ENCODE measurements around the gene ARHGEF4.
A peak's percentile ranks its signal among the peaks of the same experiment; 100 is the strongest.

ARHGEF4 gene

GRCh38 chr2:130826419-130826818 lies 10.3 kb upstream of the ARHGEF4 start:
- H3K4me3 ChIP-seq (ENCODE audit: insufficient read depth, low read depth, low read length) = no peak overlapping the region
- H3K27me3 ChIP-seq (ENCODE audit: control insufficient read depth, insufficient read depth, low read length, poor library complexity, severe bottlenecking) = no peaks in the 10 kb centered on the region
- H3K27ac ChIP-seq (ENCODE audit: insufficient read depth, low read depth, low read length, poor library complexity, severe bottlenecking) = no peak overlapping the region
- no peaks in the 10 kb centered on the region for H3K36me3 ChIP-seq (ENCODE audit: control insufficient read depth, insufficient read depth, low read length)
- 82 to 84% methylated on average over 12 of the region's 12 CpGs for WGBS, 2 experiments
- H3K4me1 ChIP-seq (ENCODE audit: control insufficient read depth, insufficient read depth, low read length) = peaks cover 70% of the 10 kb centered on the region
- no peaks in the 10 kb centered on the region for H3K9me3 ChIP-seq (ENCODE audit: control insufficient read depth, low read length)

- H3K4me1 ChIP-seq (ENCODE audit: control insufficient read depth, insufficient read depth, low read length) = peaks cover 70% of the 10 kb centered on the region
- H3K4me3 ChIP-seq (ENCODE audit: insufficient read depth, low read depth, low read length) = no peak overlapping the region
- H3K27ac ChIP-seq (ENCODE audit: insufficient read depth, low read depth, low read length, poor library complexity, severe bottlenecking) = peak overlapping the region; percentile 6
- H3K27me3 ChIP-seq (ENCODE audit: control insufficient read depth, insufficient read depth, low read length, poor library complexity, severe bottlenecking) = no peaks in the 10 kb centered on the region
- 36 to 40% methylated on average over 6 to 7 of the region's 7 CpGs for WGBS, 2 experiments
- H3K9me3 ChIP-seq (ENCODE audit: control insufficient read depth, low read length) = no peaks in the 10 kb centered on the region
- H3K36me3 ChIP-seq (ENCODE audit: control insufficient read depth, insufficient read depth, low read length) = no peaks in the 10 kb centered on the region
Observed at GRCh38 chr2:130826821-130827501, 9.8 kb upstream of the ARHGEF4 start.

- Histone ChIP-seq H3K36me3 (ENCODE audit: control insufficient read depth, insufficient read depth, low read length) (no peaks in the 10 kb centered on the region), H3K9me3 (ENCODE audit: control insufficient read depth, low read length) (no peaks in the 10 kb centered on the region), H3K4me3 (ENCODE audit: insufficient read depth, low read depth, low read length) (no peak overlapping the region), H3K27me3 (ENCODE audit: control insufficient read depth, insufficient read depth, low read length, poor library complexity, severe bottlenecking) (no peaks in the 10 kb centered on the region), H3K27ac (ENCODE audit: insufficient read depth, low read depth, low read length, poor library complexity, severe bottlenecking) (peak overlapping the region; percentile 6), H3K4me1 (ENCODE audit: control insufficient read depth, insufficient read depth, low read length) (peaks cover 66% of the 10 kb centered on the region)
- 30 to 34% methylated on average over 15 of the region's 15 CpGs for WGBS, 2 experiments
Observed at GRCh38 chr2:130827502-130828251, 9.0 kb upstream of the ARHGEF4 start.

- Histone ChIP-seq H3K36me3 (ENCODE audit: control insufficient read depth, insufficient read depth, low read length) (no peaks in the 10 kb centered on the region), H3K27ac (ENCODE audit: insufficient read depth, low read depth, low read length, poor library complexity, severe bottlenecking) (no peak overlapping the region), H3K4me1 (ENCODE audit: control insufficient read depth, insufficient read depth, low read length) (peaks cover 59% of the 10 kb centered on the region), H3K4me3 (ENCODE audit: insufficient read depth, low read depth, low read length) (no peak overlapping the region), H3K27me3 (ENCODE audit: control insufficient read depth, insufficient read depth, low read length, poor library complexity, severe bottlenecking) (no peaks in the 10 kb centered on the region), H3K9me3 (ENCODE audit: control insufficient read depth, low read length) (no peaks in the 10 kb centered on the region)
- 83 to 86% methylated on average over 5 of the region's 5 CpGs for WGBS, 2 experiments
Observed at GRCh38 chr2:130828461-130828860, 8.3 kb upstream of the ARHGEF4 start.

- no peak overlapping the region for H3K27ac ChIP-seq (ENCODE audit: insufficient read depth, low read depth, low read length, poor library complexity, severe bottlenecking)
- no peaks in the 10 kb centered on the region for H3K9me3 ChIP-seq (ENCODE audit: control insufficient read depth, low read length)
- no peaks in the 10 kb centered on the region for H3K36me3 ChIP-seq (ENCODE audit: control insufficient read depth, insufficient read depth, low read length)
- no peaks in the 10 kb centered on the region for H3K27me3 ChIP-seq (ENCODE audit: control insufficient read depth, insufficient read depth, low read length, poor library complexity, severe bottlenecking)
- 68 to 73% methylated on average over 10 of the region's 10 CpGs for WGBS, 2 experiments
- no peak overlapping the region for H3K4me3 ChIP-seq (ENCODE audit: insufficient read depth, low read depth, low read length)
- H3K4me1 ChIP-seq (ENCODE audit: control insufficient read depth, insufficient read depth, low read length) = peaks cover 55% of the 10 kb centered on the region
Observed at GRCh38 chr2:130829015-130829414, 7.7 kb upstream of the ARHGEF4 start.

GRCh38 chr2:130830538-130830937 lies 6.2 kb upstream of the ARHGEF4 start:
- no peaks in the 10 kb centered on the region for H3K36me3 ChIP-seq (ENCODE audit: control insufficient read depth, insufficient read depth, low read length)
- H3K4me1 ChIP-seq (ENCODE audit: control insufficient read depth, insufficient read depth, low read length) = peaks cover 51% of the 10 kb centered on the region
- no peaks in the 10 kb centered on the region for H3K9me3 ChIP-seq (ENCODE audit: control insufficient read depth, low read length)
- WGBS, 2 experiments = 92 to 100% methylated on average over 2 of the region's 2 CpGs
- peaks cover 7% of the 10 kb centered on the region for H3K27me3 ChIP-seq (ENCODE audit: control insufficient read depth, insufficient read depth, low read length, poor library complexity, severe bottlenecking)
- H3K4me3 ChIP-seq (ENCODE audit: insufficient read depth, low read depth, low read length) = no peak overlapping the region
- no peak overlapping the region for H3K27ac ChIP-seq (ENCODE audit: insufficient read depth, low read depth, low read length, poor library complexity, severe bottlenecking)

GRCh38 chr2:130831356-130831755 lies 5.4 kb upstream of the ARHGEF4 start:
- peaks cover 42% of the 10 kb centered on the region for H3K4me1 ChIP-seq (ENCODE audit: control insufficient read depth, insufficient read depth, low read length)
- no peak overlapping the region for H3K27ac ChIP-seq (ENCODE audit: insufficient read depth, low read depth, low read length, poor library complexity, severe bottlenecking)
- H3K9me3 ChIP-seq (ENCODE audit: control insufficient read depth, low read length) = no peaks in the 10 kb centered on the region
- peaks cover 16% of the 10 kb centered on the region for H3K27me3 ChIP-seq (ENCODE audit: control insufficient read depth, insufficient read depth, low read length, poor library complexity, severe bottlenecking)
- no peaks in the 10 kb centered on the region for H3K36me3 ChIP-seq (ENCODE audit: control insufficient read depth, insufficient read depth, low read length)
- no peak overlapping the region for H3K4me3 ChIP-seq (ENCODE audit: insufficient read depth, low read depth, low read length)
- WGBS, 2 experiments = 89 to 92% methylated on average over 6 of the region's 6 CpGs

GRCh38 chr2:130832296-130832940 lies 4.3 kb upstream of the ARHGEF4 start:
- H3K36me3 ChIP-seq (ENCODE audit: control insufficient read depth, insufficient read depth, low read length) = no peaks in the 10 kb centered on the region
- peaks cover 32% of the 10 kb centered on the region for H3K4me1 ChIP-seq (ENCODE audit: control insufficient read depth, insufficient read depth, low read length)
- no peak overlapping the region for H3K4me3 ChIP-seq (ENCODE audit: insufficient read depth, low read depth, low read length)
- no peaks in the 10 kb centered on the region for H3K9me3 ChIP-seq (ENCODE audit: control insufficient read depth, low read length)
- WGBS, 2 experiments = 91 to 92% methylated on average over 12 of the region's 12 CpGs
- H3K27ac ChIP-seq (ENCODE audit: insufficient read depth, low read depth, low read length, poor library complexity, severe bottlenecking) = no peak overlapping the region
- H3K27me3 ChIP-seq (ENCODE audit: control insufficient read depth, insufficient read depth, low read length, poor library complexity, severe bottlenecking) = peaks cover 26% of the 10 kb centered on the region

- Histone ChIP-seq H3K9me3 (ENCODE audit: control insufficient read depth, low read length) (no peaks in the 10 kb centered on the region), H3K27ac (ENCODE audit: insufficient read depth, low read depth, low read length, poor library complexity, severe bottlenecking) (no peak overlapping the region), H3K4me1 (ENCODE audit: control insufficient read depth, insufficient read depth, low read length) (peaks cover 13% of the 10 kb centered on the region), H3K4me3 (ENCODE audit: insufficient read depth, low read depth, low read length) (no peak overlapping the region), H3K36me3 (ENCODE audit: control insufficient read depth, insufficient read depth, low read length) (no peaks in the 10 kb centered on the region), H3K27me3 (ENCODE audit: control insufficient read depth, insufficient read depth, low read length, poor library complexity, severe bottlenecking) (peaks cover 40% of the 10 kb centered on the region)
- WGBS, 2 experiments = 75 to 79% methylated on average over 18 of the region's 18 CpGs
Observed at GRCh38 chr2:130834091-130834930, 2.4 kb upstream of the ARHGEF4 start.
